Renal pelvis (tissue), 12 donors: ENCODE measurements around the gene GALNT9. TPM values are rescaled to one million over a fixed set of nuclear protein-coding genes. Genes with fewer than 3 reads are reported as not detected.
"Not testable (repeated sequence)": the region's sequence is repeated elsewhere in the genome, so short reads cannot be mapped to it uniquely, and the experiment has no call there.

Experiments used
- DNase-seq: peaks from one replicate; pipeline ENCODE4 v3.0.0-alpha.2; 2013
- long read RNA-seq, 16 experiments: transcript quantifications; one replicate each; lab custom pipeline, GENCODE V29; 2026
- polyA plus RNA-seq, 3 donors: library from polyadenylated mRNA; unstranded; fragments of 120-200 nt; gene quantifications; one replicate each; pipeline ENCODE4 v1.2.1, GENCODE V29; 2013; ENCODE audit not compliant: insufficient read length in 3 of 3

Gene GALNT9
- polyA plus RNA-seq = 10 to 100 TPM; 10.5 to 11.8 (median 11.3) TPM
- long read RNA-seq, donor 1, partial matches to known transcripts = 0 of 1 reads
- long read RNA-seq, donor 1, other reads (novel, unspliced or antisense) = 0 of 1 reads
- long read RNA-seq, donor 2, partial matches to known transcripts = 0 of 1 reads
- long read RNA-seq, donor 2, other reads (novel, unspliced or antisense) = 0 of 1 reads
- long read RNA-seq, donor 3, partial matches to known transcripts = 0 of 3 reads
- long read RNA-seq, donor 3, other reads (novel, unspliced or antisense) = 0 of 3 reads
- long read RNA-seq, donor 4, partial matches to known transcripts = 0 of 2 reads
- long read RNA-seq, donor 4, other reads (novel, unspliced or antisense) = 0 of 2 reads
- long read RNA-seq, donor 5, partial matches to known transcripts = 0 of 1 reads
- long read RNA-seq, donor 5, other reads (novel, unspliced or antisense) = 0 of 1 reads
- long read RNA-seq, donor 6, partial matches to known transcripts = 0 of 2 reads
- long read RNA-seq, donor 6, other reads (novel, unspliced or antisense) = 0 of 2 reads
- long read RNA-seq, donor 7, partial matches to known transcripts = 0 of 5 reads
- long read RNA-seq, donor 7, other reads (novel, unspliced or antisense) = 0 of 5 reads
- long read RNA-seq, donor 8 = 0 reads
- long read RNA-seq, donor 9, partial matches to known transcripts = 0 of 4 reads
- long read RNA-seq, donor 9, other reads (novel, unspliced or antisense) = 0 of 4 reads
- long read RNA-seq, donor 10, partial matches to known transcripts = 0 of 1 reads
- long read RNA-seq, donor 10, other reads (novel, unspliced or antisense) = 0 of 1 reads
- long read RNA-seq, donor 11, partial matches to known transcripts = 0 of 1 reads
- long read RNA-seq, donor 11, other reads (novel, unspliced or antisense) = 0 of 1 reads
- long read RNA-seq, donor 12, partial matches to known transcripts = 0 of 5 reads
- long read RNA-seq, donor 12, other reads (novel, unspliced or antisense) = 0 of 5 reads
- long read RNA-seq, donor 13, partial matches to known transcripts = 0 of 2 reads
- long read RNA-seq, donor 13, other reads (novel, unspliced or antisense) = 0 of 2 reads
- long read RNA-seq, donor 14 = 0 reads
- long read RNA-seq, donor 15, partial matches to known transcripts = 0 of 1 reads
- long read RNA-seq, donor 15, other reads (novel, unspliced or antisense) = 0 of 1 reads
- long read RNA-seq, donor 16, partial matches to known transcripts = 0 of 5 reads
- long read RNA-seq, donor 16, other reads (novel, unspliced or antisense) = 0 of 5 reads

GRCh38 chr12:132329036-132329719 is at the start of gene GALNT9:
Gene GALNT9 (minus strand): TSS chr12:132329589. CDS start chr12:132329203, 386 bp downstream.
- DNase-seq = peak; percentile 64

GRCh38 chr12:132379057-132379456 is 49.7 kb upstream of the GALNT9 start:
- DNase-seq = not testable (repeated sequence)

DNA sequence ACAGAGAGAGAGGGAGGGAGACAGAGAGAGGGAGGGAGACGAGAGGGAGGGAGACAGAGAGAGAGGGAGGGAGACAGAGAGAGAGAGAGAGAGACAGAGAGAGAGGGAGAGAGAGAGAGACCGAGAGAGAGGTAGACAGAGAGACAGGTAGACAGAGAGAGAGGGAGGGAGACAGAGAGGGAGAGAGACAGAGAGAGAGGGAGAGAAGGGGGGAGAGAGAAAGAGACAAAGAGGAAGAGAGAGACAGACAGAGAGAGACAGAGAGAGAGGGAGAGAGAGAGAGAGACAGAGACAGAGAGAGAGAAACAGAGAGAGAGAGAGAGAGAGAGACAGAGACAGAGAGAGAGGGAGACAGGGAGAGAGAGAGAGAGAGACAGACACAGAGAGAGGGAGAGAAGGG is 47.8 kb upstream of the GALNT9 start:
- DNase-seq = no peak

DNA sequence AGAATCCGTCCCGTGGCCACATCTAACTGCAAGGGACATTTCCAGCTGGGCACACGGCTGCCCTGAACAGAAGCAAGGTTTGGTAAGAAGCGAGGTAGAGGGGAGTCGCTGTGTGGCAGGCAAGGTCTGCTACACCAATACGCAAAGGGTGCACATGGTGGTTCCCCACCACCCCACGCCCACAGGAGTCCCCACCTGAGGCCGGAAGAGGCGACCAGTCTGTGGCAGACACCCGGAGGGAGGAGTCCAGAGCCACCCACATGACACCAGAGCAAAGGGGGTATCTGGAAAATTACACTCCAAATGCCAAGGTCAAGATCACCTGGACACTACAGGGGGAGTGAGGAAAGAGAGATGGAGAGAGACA is 47.1 kb upstream of the GALNT9 start:
- no peak for DNase-seq

DNA sequence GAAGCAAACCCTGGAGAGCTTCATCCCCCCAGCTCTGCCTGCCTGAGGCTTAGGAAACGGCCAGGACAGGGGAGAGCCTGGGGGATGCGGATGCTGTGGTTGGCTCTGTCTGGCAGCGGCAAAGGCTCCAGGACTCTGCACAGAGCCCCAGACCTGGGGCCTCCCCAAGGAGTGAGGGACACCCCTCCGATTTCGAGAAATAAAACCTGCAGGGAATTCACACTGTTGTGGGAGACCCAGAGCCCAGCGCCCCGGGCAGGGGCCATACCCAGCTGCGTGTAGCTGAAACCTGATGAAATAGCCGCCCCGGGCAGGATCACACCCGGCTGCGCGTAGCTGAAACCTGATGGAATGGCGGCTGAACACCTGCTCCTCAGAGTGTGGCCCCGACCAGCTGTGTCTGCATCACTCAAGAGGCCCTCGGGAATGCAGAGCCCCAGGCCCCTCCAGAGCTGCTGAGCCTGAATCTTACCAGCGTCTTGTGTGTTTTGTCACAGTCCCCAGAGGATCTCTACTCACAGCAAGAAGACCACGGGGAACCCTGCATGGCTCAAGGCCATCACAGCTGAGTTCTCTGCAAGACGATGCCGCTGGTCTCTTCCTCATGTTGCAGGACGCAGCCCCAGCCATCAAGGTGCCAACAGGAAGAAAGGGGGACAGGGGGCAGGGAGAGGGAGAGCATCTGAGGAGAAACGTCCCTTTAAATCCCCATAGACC is 46.5 kb upstream of the GALNT9 start:
- DNase-seq = no peak

- DNase-seq = no peak
Observed at GRCh38 chr12:132374612-132375445, 45.4 kb upstream of the GALNT9 start.

- no peak for DNase-seq
Observed at GRCh38 chr12:132373901-132374611, 44.7 kb upstream of the GALNT9 start.

- no peak for DNase-seq
Observed at GRCh38 chr12:132367852-132368251, 38.5 kb upstream of the GALNT9 start.

- no peak for DNase-seq
Observed at GRCh38 chr12:132367071-132367851, 37.9 kb upstream of the GALNT9 start.

DNA sequence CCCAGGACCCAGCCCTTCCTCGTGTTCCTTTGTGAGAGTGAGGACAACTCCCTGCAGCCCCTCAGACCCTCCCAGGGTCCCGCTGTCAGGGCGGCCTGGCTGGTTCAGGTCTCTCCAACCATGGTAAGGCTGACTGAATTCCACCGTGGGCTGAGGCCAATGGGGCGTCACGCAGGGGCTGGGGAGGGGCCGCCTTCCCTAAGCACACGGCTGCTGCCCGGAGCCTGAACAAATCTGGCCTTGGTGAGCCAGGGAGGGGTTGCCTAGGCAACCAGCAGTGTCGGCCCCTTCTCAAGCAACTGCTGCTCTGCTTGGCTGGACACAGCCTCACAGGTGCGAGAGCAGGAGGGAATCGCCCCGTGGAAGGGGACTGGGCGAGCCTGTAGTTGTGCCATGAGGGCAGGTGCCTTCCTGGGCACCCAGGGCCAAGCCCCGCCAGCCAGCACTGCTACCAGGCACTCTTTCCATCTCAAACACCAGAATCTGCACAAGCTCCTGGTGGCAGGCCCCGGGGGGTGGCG is 37.0 kb upstream of the GALNT9 start:
- peak; percentile 89 for DNase-seq

GRCh38 chr12:132365226-132365625 is 35.8 kb upstream of the GALNT9 start:
- no peak for DNase-seq

- no peak for DNase-seq
Observed at GRCh38 chr12:132364348-132364902, 35.0 kb upstream of the GALNT9 start.

DNA sequence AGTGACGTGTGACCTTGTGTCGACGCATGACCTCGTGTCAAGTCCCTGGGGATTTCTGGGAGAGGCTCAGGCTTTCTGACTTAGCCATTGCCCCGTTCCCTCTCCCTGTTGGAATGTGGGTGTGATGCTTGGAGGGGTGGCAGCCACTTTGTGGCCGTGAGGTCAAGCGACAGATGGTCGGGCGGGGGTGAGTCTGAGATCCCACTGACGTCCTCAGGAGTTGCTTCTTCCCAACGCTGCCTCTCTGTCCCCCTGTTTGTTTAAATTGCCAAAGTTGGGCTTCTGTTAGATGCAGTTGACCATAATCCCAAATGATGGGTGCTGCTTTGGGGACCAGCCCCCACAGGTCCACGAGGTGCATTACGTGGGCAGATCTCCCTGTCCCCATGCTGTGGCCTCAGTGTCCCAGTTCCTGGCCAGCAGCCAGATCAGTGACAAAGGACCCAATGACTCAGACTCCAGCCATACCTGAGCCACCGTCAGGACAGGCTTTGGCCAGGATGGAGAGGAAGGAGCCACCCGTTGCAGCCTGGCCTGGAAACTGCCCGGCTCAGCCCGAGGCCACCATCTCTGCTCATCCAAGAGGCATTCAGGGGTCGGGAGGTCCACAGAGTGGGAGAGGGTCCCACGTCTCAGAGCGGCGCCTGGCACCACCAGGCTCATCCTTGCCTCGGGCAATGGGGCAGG is 34.4 kb upstream of the GALNT9 start:
- DNase-seq = no peak

GRCh38 chr12:132362996-132363660 is 33.7 kb upstream of the GALNT9 start:
- DNase-seq = no peak

GRCh38 chr12:132360906-132361777 is 31.8 kb upstream of the GALNT9 start:
- DNase-seq = no peak
